MV-4-11 (cell line): ENCODE data around the gene FN1.
"Not testable (repeated sequence)": the region's sequence is repeated elsewhere in the genome, so short reads cannot be mapped to it uniquely, and the experiment has no call there.

Source experiments
- DNase-seq: peaks from one replicate; lab custom pipeline; 2025; lab: John Stamatoyannopoulos, UW

Gene FN1

GRCh38 chr2:215422676-215423075 is 13.2 kb downstream of the FN1 start:
- no peak for DNase-seq

- DNase-seq = no peak
Measured at GRCh38 chr2:215421859-215422461, 13.9 kb downstream of the FN1 start.

GRCh38 chr2:215420471-215420935 is 15.4 kb downstream of the FN1 start:
- DNase-seq = no peak

- DNase-seq = no peak
Measured at GRCh38 chr2:215419769-215420470, 15.9 kb downstream of the FN1 start.

- no peak for DNase-seq
Measured at GRCh38 chr2:215419113-215419512, 16.8 kb downstream of the FN1 start.

- no peak for DNase-seq
Measured at GRCh38 chr2:215418064-215418963, 17.6 kb downstream of the FN1 start.

- DNase-seq = no peak
Measured at GRCh38 chr2:215417400-215417951, 18.4 kb downstream of the FN1 start.

GRCh38 chr2:215416656-215417055 is 19.2 kb downstream of the FN1 start:
- no peak for DNase-seq

- no peak for DNase-seq
Measured at GRCh38 chr2:215415820-215416577, 19.9 kb downstream of the FN1 start.

- no peak for DNase-seq
Measured at GRCh38 chr2:215415218-215415617, 20.6 kb downstream of the FN1 start.

GRCh38 chr2:215414674-215415073 is 21.2 kb downstream of the FN1 start:
- no peak for DNase-seq

- no peak for DNase-seq
Measured at GRCh38 chr2:215413974-215414373, 21.9 kb downstream of the FN1 start.

- DNase-seq = no peak
Measured at GRCh38 chr2:215413484-215413777, 22.4 kb downstream of the FN1 start.

- DNase-seq = no peak
Measured at GRCh38 chr2:215411941-215412743, 23.7 kb downstream of the FN1 start.

GRCh38 chr2:215410932-215411285 is 25.0 kb downstream of the FN1 start:
- DNase-seq = peak; percentile 80

- DNase-seq = not testable (repeated sequence)
Measured at GRCh38 chr2:215410181-215410931, 25.5 kb downstream of the FN1 start.

- DNase-seq = no peak
Measured at GRCh38 chr2:215409331-215410127, 26.3 kb downstream of the FN1 start.

GRCh38 chr2:215408441-215408840 is 27.4 kb downstream of the FN1 start:
- DNase-seq = not testable (repeated sequence)

- DNase-seq = no peak
Measured at GRCh38 chr2:215407590-215408264, 28.1 kb downstream of the FN1 start.
